ENCODE measurements around the gene ZDHHC11B.
"Not testable (repeated sequence)": the region's sequence is repeated elsewhere in the genome, so short reads cannot be mapped to it uniquely, and the experiment has no call there.

Gene ZDHHC11B

GRCh38 chr5:714215-715118, 70.1 kb downstream of the ZDHHC11B start:
- FAIRE-seq, result not testable (repeated sequence)

GRCh38 chr5:713686-714085, 70.8 kb downstream of the ZDHHC11B start:
- FAIRE-seq, result not testable (repeated sequence)

- not testable (repeated sequence) for FAIRE-seq
Measured at GRCh38 chr5:708848-709517, 75.5 kb downstream of the ZDHHC11B start.

GRCh38 chr5:708374-708773, 76.2 kb downstream of the ZDHHC11B start:
- not testable (repeated sequence) for FAIRE-seq

- FAIRE-seq, result not testable (repeated sequence)
Measured at GRCh38 chr5:706127-706526, 78.4 kb downstream of the ZDHHC11B start.

- FAIRE-seq, result not testable (repeated sequence)
Measured at GRCh38 chr5:696753-697702, 87.5 kb downstream of the ZDHHC11B start.

GRCh38 chr5:696191-696590, 88.3 kb downstream of the ZDHHC11B start:
- not testable (repeated sequence) for FAIRE-seq

- not testable (repeated sequence) for FAIRE-seq
Measured at GRCh38 chr5:695475-695874, 89.1 kb downstream of the ZDHHC11B start.

GRCh38 chr5:694042-694431, 90.5 kb downstream of the ZDHHC11B start:
- FAIRE-seq, result not testable (repeated sequence)

- FAIRE-seq, result not testable (repeated sequence)
Measured at GRCh38 chr5:693271-694041, 91.1 kb downstream of the ZDHHC11B start, which contains the start of gene TPPP. TPPP (minus strand) TSS chr5:693352; CDS start chr5:678060, 15,292 bp downstream.

- FAIRE-seq, result not testable (repeated sequence)
Measured at GRCh38 chr5:692529-693041, 91.9 kb downstream of the ZDHHC11B start.

GRCh38 chr5:691817-692528, 92.6 kb downstream of the ZDHHC11B start:
- FAIRE-seq, result no peak

- not testable (repeated sequence) for FAIRE-seq
Measured at GRCh38 chr5:691049-691448, 93.5 kb downstream of the ZDHHC11B start.

- not testable (repeated sequence) for FAIRE-seq
Measured at GRCh38 chr5:690293-690692, 94.2 kb downstream of the ZDHHC11B start.

GRCh38 chr5:688348-689010, 96.0 kb downstream of the ZDHHC11B start:
- not testable (repeated sequence) for FAIRE-seq

- not testable (repeated sequence) for FAIRE-seq
Measured at GRCh38 chr5:686936-687335, 97.6 kb downstream of the ZDHHC11B start.

- FAIRE-seq, result not testable (repeated sequence)
Measured at GRCh38 chr5:686172-686523, 98.4 kb downstream of the ZDHHC11B start.

GRCh38 chr5:685262-686171, 99.0 kb downstream of the ZDHHC11B start:
- no peak for FAIRE-seq

- no peak for FAIRE-seq
Measured at GRCh38 chr5:684751-685216, 99.7 kb downstream of the ZDHHC11B start.

Measured in colon (tissue), 2 donors.